HFFc6 (cell line): ENCODE data around the gene SLC6A13. TPM values are rescaled to one million over a fixed set of nuclear protein-coding genes. Genes with fewer than 3 reads are reported as not detected.
A peak's percentile ranks its signal among the peaks of the same experiment; 100 is the strongest.

Experiments
- DNase-seq: peaks from one replicate; pipeline ENCODE4 v3.0.0-alpha.2; 2018
- H3K27ac Mint-ChIP-seq: 2 replicates; pipeline ENCODE4 v1.8.0; 2020; ENCODE audit warnings: mild to moderate bottlenecking, mixed read lengths
- H3K27me3 Mint-ChIP-seq: 2 replicates; pipeline ENCODE4 v1.8.0; 2021; ENCODE audit warnings: mild to moderate bottlenecking, moderate library complexity, mixed read lengths; ENCODE audit not compliant: insufficient read depth
- H3K36me3 Mint-ChIP-seq: 2 replicates; pipeline ENCODE4 v1.8.0; 2021; ENCODE audit warnings: low read depth, mixed read lengths
- H3K4me1 Mint-ChIP-seq: 2 replicates; pipeline ENCODE4 v1.8.0; 2020; ENCODE audit warnings: low read depth, mixed read lengths
- H3K4me3 Mint-ChIP-seq: 2 replicates; pipeline ENCODE4 v1.8.0; 2020; ENCODE audit warnings: mild to moderate bottlenecking, moderate library complexity, mixed read lengths
- H3K9me3 Mint-ChIP-seq: 2 replicates; pipeline ENCODE4 v1.8.0; 2020; ENCODE audit warnings: mild to moderate bottlenecking, mixed read lengths
- CTCF ChIP-seq: fragments of 200-600 bp; sonication (generic); IDR thresholded peaks from 2 replicates; pipeline ENCODE4 v1.5.0; 2021; ENCODE audit warnings: antibody characterized with exemption, mild to moderate bottlenecking
- total RNA-seq, 6 experiments: library from RNA; stranded (reverse); fragmentation: NEBNext Ultra II Directional; extraction: Animal tissue kit (Norgen Biotek cat#: 25700); gene quantifications; 2 replicates in 1 of 6; 3 replicates in 5 of 6; pipeline ENCODE4 v1.2.3, GENCODE V29; 2021

SLC6A13 gene
- total RNA-seq, 6 experiments from 2014 or later = not detected

GRCh38 chr12:195156-195555 is 67.5 kb downstream of the SLC6A13 start:
- no peak for TF ChIP-seq CTCF
- H3K4me1 Mint-ChIP-seq = peaks cover 7% of the 10 kb centered on the region
- no peak for DNase-seq
- peaks cover 28% of the 10 kb centered on the region for H3K27me3 Mint-ChIP-seq
- H3K27ac Mint-ChIP-seq = no peak overlapping the region
- H3K36me3 Mint-ChIP-seq = no peaks in the 10 kb centered on the region
- no peak overlapping the region for H3K4me3 Mint-ChIP-seq
- H3K9me3 Mint-ChIP-seq = no peaks in the 10 kb centered on the region

- TF ChIP-seq CTCF = no peak
- peaks cover under 1% of the 10 kb centered on the region for H3K4me1 Mint-ChIP-seq
- peaks cover 28% of the 10 kb centered on the region for H3K27me3 Mint-ChIP-seq
- no peak overlapping the region for H3K4me3 Mint-ChIP-seq
- no peak for DNase-seq
- no peaks in the 10 kb centered on the region for H3K9me3 Mint-ChIP-seq
- no peak overlapping the region for H3K27ac Mint-ChIP-seq
- no peaks in the 10 kb centered on the region for H3K36me3 Mint-ChIP-seq
These were observed 68.4 kb downstream of the SLC6A13 start for GRCh38 chr12:194276-194675.

- Mint-ChIP-seq H3K4me1 (no peaks in the 10 kb centered on the region), H3K4me3 (no peak overlapping the region), H3K36me3 (no peaks in the 10 kb centered on the region), H3K27me3 (peaks cover 27% of the 10 kb centered on the region), H3K9me3 (no peaks in the 10 kb centered on the region), H3K27ac (no peak overlapping the region)
- no peak for DNase-seq
- TF ChIP-seq CTCF = no peak
These were observed 69.4 kb downstream of the SLC6A13 start for GRCh38 chr12:193261-193660.

- H3K9me3 Mint-ChIP-seq = no peaks in the 10 kb centered on the region
- no peak overlapping the region for H3K4me3 Mint-ChIP-seq
- no peak for TF ChIP-seq CTCF
- DNase-seq = no peak
- H3K27ac Mint-ChIP-seq = no peak overlapping the region
- no peaks in the 10 kb centered on the region for H3K36me3 Mint-ChIP-seq
- H3K4me1 Mint-ChIP-seq = no peaks in the 10 kb centered on the region
- peaks cover 21% of the 10 kb centered on the region for H3K27me3 Mint-ChIP-seq
These were observed 71.1 kb downstream of the SLC6A13 start for GRCh38 chr12:191541-191940.

GRCh38 chr12:190881-191280 is 71.8 kb downstream of the SLC6A13 start:
- TF ChIP-seq CTCF = no peak
- no peak overlapping the region for H3K4me3 Mint-ChIP-seq
- DNase-seq = no peak
- H3K27me3 Mint-ChIP-seq = peaks cover 19% of the 10 kb centered on the region
- no peaks in the 10 kb centered on the region for H3K9me3 Mint-ChIP-seq
- no peaks in the 10 kb centered on the region for H3K36me3 Mint-ChIP-seq
- no peaks in the 10 kb centered on the region for H3K4me1 Mint-ChIP-seq
- no peak overlapping the region for H3K27ac Mint-ChIP-seq

- H3K27ac Mint-ChIP-seq = no peak overlapping the region
- no peaks in the 10 kb centered on the region for H3K36me3 Mint-ChIP-seq
- no peaks in the 10 kb centered on the region for H3K4me1 Mint-ChIP-seq
- no peaks in the 10 kb centered on the region for H3K9me3 Mint-ChIP-seq
- DNase-seq = no peak
- H3K27me3 Mint-ChIP-seq = peaks cover 18% of the 10 kb centered on the region
- no peak for TF ChIP-seq CTCF
- H3K4me3 Mint-ChIP-seq = peak overlapping the region; percentile 86; the same call in 1 of the 2 replicates
These were observed 73.0 kb downstream of the SLC6A13 start for GRCh38 chr12:189622-189962.
